Activated CD4-positive, alpha-beta T cell treated with anti-CD3 and anti-CD28 coated beads, Interleukin-2, Interleukin-4, amounts not matched to agents 100 ng/mL and 50 ng/mL, durations not matched to agents 16 hours and 8 hours (primary cell): Measurements from ENCODE around the gene ALDH5A1.
"Not testable (repeated sequence)": the region's sequence is repeated elsewhere in the genome, so short reads cannot be mapped to it uniquely, and the experiment has no call there.

ENCODE experiments used
- DNase-seq: peaks from one replicate; pipeline ENCODE4 v3.0.0-alpha.2; 2020; ENCODE audit warnings: low spot score

ALDH5A1 gene

DNA sequence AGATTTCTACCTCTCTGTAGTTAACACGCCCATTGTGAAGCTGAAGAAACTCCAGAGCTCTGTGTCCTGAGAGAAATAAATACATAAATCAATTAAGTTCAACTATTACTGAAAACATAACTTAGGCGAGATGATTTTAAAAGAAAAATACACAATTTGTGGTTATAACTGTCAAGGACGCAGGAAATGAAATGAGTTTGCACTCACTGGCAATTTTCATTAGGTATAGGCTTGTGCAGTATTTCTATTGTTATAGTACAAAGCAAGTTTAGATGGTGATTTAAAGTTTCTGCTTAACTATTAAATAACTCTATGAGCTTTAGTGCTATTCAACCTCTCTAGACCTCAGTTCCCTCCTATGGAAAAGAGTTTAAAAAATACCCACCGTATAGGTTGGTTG is 8.7 kb upstream of the ALDH5A1 start:
- no peak for DNase-seq

GRCh38 chr6:24489470-24489869 is 5.3 kb upstream of the ALDH5A1 start, which contains the start of gene GPLD1:
Gene GPLD1, minus strand, starts transcription at chr6:24489578. Its CDS starts 67 bp downstream, at chr6:24489511.
- no peak for DNase-seq

DNA sequence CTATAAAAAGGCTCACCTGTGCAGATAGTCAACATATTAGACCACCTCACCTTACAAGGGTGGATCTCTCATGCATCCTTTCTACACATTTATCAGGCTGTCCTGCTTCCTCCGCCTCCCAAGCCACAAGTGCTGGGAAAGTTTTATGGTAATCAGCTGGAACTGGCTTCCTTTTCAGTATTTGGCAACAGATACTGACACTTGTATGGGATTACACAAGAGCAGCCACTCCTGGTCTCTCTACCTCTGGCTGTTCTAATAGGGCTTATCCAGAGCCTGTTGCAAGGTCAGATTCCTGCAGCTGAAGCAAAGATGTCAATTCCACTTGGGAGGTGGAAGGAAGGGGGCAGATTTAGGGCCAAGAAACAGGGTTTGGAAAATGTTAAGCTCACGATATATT is 4.9 kb upstream of the ALDH5A1 start:
- no peak for DNase-seq

DNA sequence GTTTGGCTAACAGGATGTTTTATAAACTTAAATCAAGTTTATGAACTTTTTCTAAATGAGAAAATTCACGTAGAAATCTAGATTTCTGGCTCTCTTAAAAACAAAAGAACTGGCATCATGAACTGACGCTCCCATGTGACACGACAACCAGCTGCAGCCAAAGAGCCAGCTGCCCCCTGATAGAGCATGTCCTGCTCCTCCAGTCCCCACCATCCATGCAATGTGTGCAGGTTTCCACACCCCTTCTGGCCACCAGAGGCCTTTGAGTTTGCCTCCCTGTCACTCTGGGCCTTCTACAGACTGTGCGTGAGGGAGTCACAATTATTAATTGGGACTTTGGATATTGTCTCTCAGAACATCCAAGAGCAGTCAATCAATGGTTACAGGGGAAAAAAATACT is 3.8 kb upstream of the ALDH5A1 start:
- DNase-seq: no peak

- DNase-seq: no peak
Measured at GRCh38 chr6:24492475-24492874, 2.3 kb upstream of the ALDH5A1 start.

DNA sequence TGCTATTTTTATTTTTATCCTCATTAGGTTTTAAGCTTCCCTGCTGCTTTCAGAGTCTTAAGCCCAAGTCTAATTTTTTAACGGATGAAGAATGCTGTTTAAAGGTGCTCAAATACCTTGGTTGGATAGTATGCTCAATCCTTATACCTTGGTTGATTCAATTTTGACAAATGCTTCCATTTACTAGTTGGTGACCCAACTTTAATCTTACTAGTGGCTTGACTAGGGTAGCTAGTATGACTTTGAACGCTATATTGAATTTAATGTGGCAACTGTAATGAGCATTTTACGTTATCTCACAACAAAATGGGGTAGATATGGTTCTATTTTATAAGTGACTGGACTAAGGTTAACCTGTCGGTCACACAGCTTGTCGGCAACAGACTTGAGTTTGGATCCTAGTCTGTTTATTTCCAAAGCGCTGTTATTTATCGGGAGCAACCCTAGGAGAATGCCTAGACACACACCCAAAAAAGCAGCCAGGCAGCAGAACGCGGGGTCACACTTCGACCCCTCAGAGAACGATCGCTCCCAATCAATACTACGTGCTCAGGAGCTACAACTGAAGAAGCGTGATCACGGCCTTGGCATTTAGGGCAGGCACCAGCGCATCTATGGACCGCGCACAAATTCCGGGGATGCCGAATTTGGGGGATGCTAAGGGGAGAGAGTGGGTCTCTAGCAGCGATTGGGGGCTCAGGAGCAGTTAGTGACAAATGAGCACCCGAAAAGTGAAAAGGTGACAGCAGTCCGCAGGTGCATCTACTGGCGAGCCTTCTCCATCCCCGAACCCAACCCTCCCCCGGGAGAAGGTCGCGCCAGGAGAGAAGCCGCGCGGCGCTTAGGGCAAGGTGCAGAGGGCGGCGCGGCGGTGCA is 586 bp upstream of the ALDH5A1 start:
- no peak for DNase-seq

- no peak for DNase-seq
Measured at GRCh38 chr6:24497254-24497970, 2.6 kb downstream of the ALDH5A1 start.

GRCh38 chr6:24500683-24501082 is 5.9 kb downstream of the ALDH5A1 start:
- DNase-seq: no peak

GRCh38 chr6:24501374-24501773 is 6.6 kb downstream of the ALDH5A1 start:
- no peak for DNase-seq

DNA sequence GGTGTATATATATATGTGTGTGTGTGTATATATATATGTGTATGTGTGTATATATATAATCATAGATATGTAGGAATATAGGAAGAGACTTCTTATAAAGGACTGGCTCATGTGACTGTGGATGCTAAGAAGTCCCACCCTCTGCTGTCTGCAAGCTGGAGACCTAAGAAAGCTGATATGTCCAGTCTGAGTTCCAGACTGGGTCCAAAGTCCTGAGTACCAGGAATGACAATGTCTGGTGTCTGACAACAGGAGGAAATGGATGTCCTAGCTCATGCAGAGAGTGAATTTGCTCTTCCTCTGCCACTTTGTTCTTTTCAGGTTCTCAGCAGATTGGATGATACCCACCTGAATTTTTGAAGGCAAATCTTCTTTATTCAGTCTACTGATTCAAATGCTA is 7.1 kb downstream of the ALDH5A1 start:
- DNase-seq: no peak

- no peak for DNase-seq
Measured at GRCh38 chr6:24504287-24504648, 9.5 kb downstream of the ALDH5A1 start.

DNA sequence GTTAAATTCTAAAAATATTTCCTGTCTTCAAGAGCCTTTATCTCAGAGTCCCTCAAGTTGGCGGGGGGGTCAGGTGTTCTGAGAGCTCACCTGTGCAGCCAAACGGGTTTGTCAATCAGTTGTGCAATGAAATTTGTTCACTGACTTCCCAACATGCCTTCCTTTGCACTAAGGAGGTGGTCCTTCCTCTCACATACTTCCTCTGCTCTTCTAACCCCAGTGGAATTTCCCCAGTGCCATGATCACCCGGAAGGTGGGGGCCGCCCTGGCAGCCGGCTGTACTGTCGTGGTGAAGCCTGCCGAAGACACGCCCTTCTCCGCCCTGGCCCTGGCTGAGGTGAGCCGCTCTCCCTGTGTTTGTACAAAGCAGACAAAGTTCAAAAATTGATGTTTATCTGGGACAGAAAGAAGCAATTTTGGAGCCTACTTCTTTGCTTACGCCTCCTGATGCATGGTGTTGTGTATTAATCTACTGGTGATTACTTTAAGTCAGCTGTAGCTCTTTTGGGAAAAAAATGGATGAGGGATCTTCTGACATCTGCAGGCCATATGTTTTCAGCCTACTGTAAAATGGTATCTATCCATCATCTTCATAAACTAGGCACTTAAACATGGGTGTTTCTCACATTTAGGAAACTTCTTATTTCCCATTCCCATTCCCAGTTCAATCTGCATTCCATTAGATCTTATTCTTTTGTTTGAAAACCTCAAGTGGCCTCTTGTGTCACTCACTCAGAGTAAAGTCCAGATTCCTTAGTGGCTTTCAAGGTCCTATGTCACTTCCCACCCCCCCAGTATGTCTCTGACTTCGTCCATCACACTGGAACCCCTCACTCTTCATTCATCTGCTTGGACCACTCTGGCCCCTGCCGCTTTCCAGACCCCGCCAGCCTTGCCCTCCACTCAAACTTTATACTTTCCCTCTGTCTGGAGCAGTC is 10.1 kb downstream of the ALDH5A1 start:
- DNase-seq: no peak

- DNase-seq: no peak
Measured at GRCh38 chr6:24506814-24507520, 12.2 kb downstream of the ALDH5A1 start.

GRCh38 chr6:24511976-24512375 is 17.2 kb downstream of the ALDH5A1 start:
- not testable (repeated sequence) for DNase-seq

GRCh38 chr6:24513602-24514001 is 18.8 kb downstream of the ALDH5A1 start:
- DNase-seq: no peak

GRCh38 chr6:24517659-24518543 is 23.1 kb downstream of the ALDH5A1 start:
- no peak for DNase-seq

GRCh38 chr6:24520929-24521546 is 26.3 kb downstream of the ALDH5A1 start:
- peak; percentile 34 for DNase-seq

DNA sequence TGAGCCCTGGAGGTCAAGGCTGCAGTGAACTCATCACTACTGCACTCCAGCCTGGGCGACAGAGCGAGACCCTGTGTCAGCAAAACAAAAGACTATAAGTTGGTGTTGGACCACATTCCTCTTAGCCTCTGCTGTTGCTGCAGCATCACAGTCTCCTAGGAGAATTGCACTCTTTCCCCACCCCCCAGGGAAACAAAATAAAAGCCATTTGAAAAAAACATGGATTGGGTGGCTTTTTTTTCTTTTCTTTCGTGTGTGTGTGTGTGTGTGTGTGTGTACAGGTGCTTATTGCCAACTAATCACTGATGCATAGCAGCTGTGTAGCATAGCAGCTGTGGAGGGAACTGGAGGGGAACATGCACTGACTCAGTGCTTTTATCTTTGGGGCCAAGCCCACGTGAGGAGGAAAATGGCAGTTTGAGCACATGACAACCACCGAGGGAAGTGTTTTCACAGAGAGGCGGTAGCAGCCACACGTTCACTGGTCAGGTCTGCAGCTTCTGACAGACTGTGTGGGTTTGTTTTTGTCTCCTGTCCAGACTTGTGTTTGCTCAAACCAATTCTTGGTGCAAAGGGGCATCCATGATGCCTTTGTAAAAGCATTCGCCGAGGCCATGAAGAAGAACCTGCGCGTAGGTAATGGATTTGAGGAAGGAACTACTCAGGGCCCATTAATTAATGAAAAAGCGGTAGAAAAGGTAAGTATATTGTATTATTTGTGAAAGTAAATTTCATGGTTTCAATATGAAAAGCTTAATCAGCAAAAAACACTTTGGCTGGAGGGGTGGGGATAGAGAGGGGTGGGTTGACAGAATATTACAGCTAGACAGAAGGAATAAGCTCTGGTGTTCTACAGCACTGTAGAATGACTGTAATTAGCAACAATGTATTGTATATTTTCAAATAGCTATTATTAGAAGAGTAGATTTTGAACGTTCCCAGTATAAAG is 27.7 kb downstream of the ALDH5A1 start:
- DNase-seq: no peak

GRCh38 chr6:24524329-24524728 is 29.6 kb downstream of the ALDH5A1 start:
- DNase-seq: no peak
